NCI-H1092 treated with DMSO at 0.1 percent for 48 hours (cell line): Measurements from ENCODE around the gene CDA.
A peak's percentile ranks its signal among the peaks of the same experiment; 100 is the strongest.

Source experiments
- DNase-seq: peaks from one replicate; lab custom pipeline; 2025; lab: John Stamatoyannopoulos, UW

Gene CDA

GRCh38 chr1:20648946-20649345 is 60.0 kb downstream of the CDA start:
- DNase-seq, result no peak

- no peak for DNase-seq
Observed at GRCh38 chr1:20652300-20652699, 63.4 kb downstream of the CDA start.

- no peak for DNase-seq
Observed at GRCh38 chr1:20654104-20654690, 65.3 kb downstream of the CDA start.

- DNase-seq, result no peak
Observed at GRCh38 chr1:20657024-20657423, 68.1 kb downstream of the CDA start.

GRCh38 chr1:20658166-20658915 is 69.4 kb downstream of the CDA start:
- DNase-seq, result no peak

GRCh38 chr1:20660363-20660762 is 71.5 kb downstream of the CDA start:
- no peak for DNase-seq

GRCh38 chr1:20660847-20661206 is 71.9 kb downstream of the CDA start:
- no peak for DNase-seq

GRCh38 chr1:20661207-20662109 is 72.6 kb downstream of the CDA start, which contains the start of gene DDOST:
DDOST (minus strand) TSS chr1:20661369; CDS start chr1:20661350, 19 bp downstream.
- DNase-seq, result peak; percentile 99

GRCh38 chr1:20662110-20662475 is 73.2 kb downstream of the CDA start:
- no peak for DNase-seq

GRCh38 chr1:20663365-20663764 is 74.5 kb downstream of the CDA start:
- no peak for DNase-seq

GRCh38 chr1:20663969-20664715 is 75.2 kb downstream of the CDA start:
- DNase-seq, result no peak

GRCh38 chr1:20665726-20666125 is 76.8 kb downstream of the CDA start:
- no peak for DNase-seq

GRCh38 chr1:20666146-20666545 is 77.2 kb downstream of the CDA start:
- no peak for DNase-seq

- DNase-seq, result no peak
Observed at GRCh38 chr1:20666804-20667203, 77.9 kb downstream of the CDA start.
